GM19324 (cell line): ENCODE results near the gene DGKQ.

ENCODE experiments used
- ATAC-seq: cut with Tn5 transposase; IDR thresholded peaks from one replicate; pipeline ENCODE4 v1.9.1; 2021; ENCODE audit warnings: mild to moderate bottlenecking, moderate library complexity; ENCODE audit not compliant: unreplicated experiment, low FRiP score

The DGKQ gene

GRCh38 chr4:910366-911091 is 62.8 kb downstream of the DGKQ start:
- ATAC-seq, result no peak

- ATAC-seq, result no peak
These were observed 63.5 kb downstream of the DGKQ start for GRCh38 chr4:909821-910220.

GRCh38 chr4:909131-909571 is 64.2 kb downstream of the DGKQ start:
- ATAC-seq, result no peak
